PC-9 (cell line): Measurements from ENCODE around the gene SLC27A6. TPM values are rescaled to one million over a fixed set of nuclear protein-coding genes. Genes with fewer than 3 reads are reported as not detected.

Source experiments
- Bru-seq: library from RNA; stranded (reverse); fragments of 400-500 nt; gene quantifications from one replicate; lab custom pipeline; 2021; lab: Mats Ljungman, UMichigan
- BruChase-seq, 2 experiments: library from RNA; stranded (reverse); fragments of 400-500 nt; gene quantifications; one replicate each; lab custom pipeline; 2021; lab: Mats Ljungman, UMichigan
- BruUV-seq: library from RNA; stranded (reverse); fragments of 400-500 nt; replicated peaks from 2 replicates; lab custom pipeline; 2021; lab: Mats Ljungman, UMichigan
- CTCF ChIA-PET: fragments of 300-600 bp; sonication (Branson Sonifier 250); formaldehyde crosslinking; loops from one replicate; lab custom pipeline; 2022; ENCODE audit warnings: antibody characterized with exemption; lab: Charles Lee
- POLR2A ChIA-PET: fragments of 300-600 bp; sonication (Branson Sonifier 250); formaldehyde crosslinking; loops from one replicate; lab custom pipeline; 2022; ENCODE audit warnings: antibody characterized with exemption; ENCODE audit not compliant: unreplicated experiment; lab: Charles Lee
- DNase-seq, 2 experiments: peaks; one replicate each; pipeline versions ENCODE4 v3.0.0 to v3.0.0-alpha.2; 2015 to 2022; ENCODE audit warnings: mixed read lengths in 1 of 2
- H2AFZ ChIP-seq: fragments of 200-600 bp; sonication (generic); 2 replicates; pipeline ENCODE4 v1.8.1; 2017; ENCODE audit warnings: antibody characterized with exemption
- H3F3A ChIP-seq: fragments of 200-600 bp; sonication (generic); 2 replicates; pipeline ENCODE4 v1.8.1; 2017; ENCODE audit warnings: antibody characterized with exemption, mild to moderate bottlenecking, low read depth; ENCODE audit not compliant: insufficient read depth
- H3K27ac ChIP-seq: fragments of 200-600 bp; sonication (generic); 2 replicates; pipeline ENCODE4 v1.6.1; 2016; ENCODE audit warnings: mixed run types
- H3K27me3 ChIP-seq: fragments of 200-600 bp; sonication (generic); 2 replicates; pipeline ENCODE4 v1.6.1; 2016; ENCODE audit warnings: low read depth, mixed run types; ENCODE audit not compliant: insufficient read depth
- H3K36me3 ChIP-seq: fragments of 200-600 bp; sonication (generic); 2 replicates; pipeline ENCODE4 v1.6.1; 2016; ENCODE audit warnings: low read depth, mixed run types
- H3K4me1 ChIP-seq: fragments of 200-600 bp; sonication (generic); replicated peaks from 2 replicates; pipeline ENCODE4 v1.6.1; 2016; ENCODE audit warnings: mixed run types; ENCODE audit not compliant: insufficient read depth
- H3K4me2 ChIP-seq: fragments of 200-600 bp; sonication (generic); 2 replicates; pipeline ENCODE4 v1.6.1; 2017; ENCODE audit warnings: mixed run types
- H3K4me3 ChIP-seq: fragments of 200-600 bp; sonication (generic); 2 replicates; pipeline ENCODE4 v1.6.1; 2016; ENCODE audit warnings: mixed run types
- H3K79me2 ChIP-seq: fragments of 200-600 bp; sonication (generic); 2 replicates; pipeline ENCODE4 v1.6.1; 2017; ENCODE audit warnings: low read depth, mixed run types
- H3K9me2 ChIP-seq: fragments of 200-600 bp; sonication (generic); 2 replicates; pipeline ENCODE4 v1.8.1; 2017; ENCODE audit warnings: mild to moderate bottlenecking; ENCODE audit not compliant: insufficient read depth
- H3K9me3 ChIP-seq: fragments of 200-600 bp; sonication (generic); 2 replicates; pipeline ENCODE4 v1.8.1; 2016; ENCODE audit warnings: low read depth; ENCODE audit not compliant: insufficient read depth
- H4K20me1 ChIP-seq: fragments of 200-600 bp; sonication (generic); 2 replicates; pipeline ENCODE4 v1.8.1; 2017; ENCODE audit not compliant: insufficient read depth
- CTCF ChIP-seq: fragments of 200-600 bp; sonication (generic); conservative IDR thresholded peaks from 2 replicates; pipeline ENCODE4 v1.6.1; 2017; ENCODE audit warnings: mixed run types, antibody characterized with exemption, mild to moderate bottlenecking, moderate library complexity
- EZH2 ChIP-seq: fragments of 200-600 bp; sonication (generic); IDR thresholded peaks from 2 replicates; pipeline ENCODE4 v1.8.0; 2017; ENCODE audit warnings: antibody characterized with exemption, low read depth
- intact Hi-C: fragments of 100-400 bp; cut with micrococcal nuclease; formaldehyde crosslinking; loops from one replicate; pipeline ENCODE4 v1.10.0; 2022; ENCODE audit not compliant: unreplicated experiment
- long read RNA-seq: library from polyadenylated mRNA; stranded (forward); transcript quantifications from one replicate; pipeline ENCODE4 v2.0.0, GENCODE V29; 2022
- total RNA-seq: library from RNA; stranded (reverse); gene quantifications from 2 replicates; pipeline ENCODE4 v1.2.3, GENCODE V29; 2021

Gene SLC27A6
- not detected in 2 replicates for total RNA-seq
- percentile 6 among the genes with signal in this experiment for Bru-seq, nascent RNA
- percentile 1 among the genes with signal in this experiment for BruChase-seq, experiment 1, labeled RNA remaining after a 2-hour chase
- percentile 3 among the genes with signal in this experiment for BruChase-seq, experiment 2, labeled RNA remaining after a 6-hour chase
- long read RNA-seq = 0 reads

DNA sequence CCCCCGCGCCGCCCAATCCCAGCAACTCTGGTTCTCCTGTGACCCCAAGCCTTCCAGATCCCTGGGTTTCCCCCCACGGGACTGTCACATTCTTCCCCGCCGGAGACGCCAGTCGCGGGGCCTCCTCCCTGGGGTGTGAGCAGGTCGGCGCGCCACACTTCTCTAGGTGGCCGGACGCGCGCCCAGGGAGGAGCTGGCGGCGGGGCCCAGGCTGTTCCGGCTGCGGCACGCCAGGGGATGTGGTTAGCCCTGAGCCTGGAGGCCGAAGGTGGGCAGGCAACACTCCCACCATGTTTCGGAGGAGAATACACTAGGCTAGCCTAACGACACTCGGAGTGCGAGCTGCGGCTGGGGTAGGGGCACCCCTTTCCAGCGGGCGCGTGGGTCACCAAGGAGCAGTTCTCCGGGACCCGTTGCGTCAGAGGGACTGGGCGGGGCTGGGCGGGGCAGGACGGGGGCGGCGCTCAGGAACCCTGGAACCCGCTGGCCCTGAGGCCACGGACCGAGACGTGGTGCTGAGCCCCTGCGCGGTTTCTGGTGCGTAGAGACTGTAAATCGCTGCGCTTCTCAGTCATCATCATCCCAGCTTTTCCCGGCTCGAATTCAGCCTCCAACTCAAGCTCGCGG, at the start of gene SLC27A6:
Gene SLC27A6, plus strand, starts transcription at position 478 of the 627 bp plus-strand sequence. CDS start 650 bp downstream, outside the sequence.
- Histone ChIP-seq H3K27me3 (peaks cover 3% of the 10 kb centered on the region; the same call in 1 of the 2 replicates), H3K36me3 (no peaks in the 10 kb centered on the region), H4K20me1 (no peaks in the 10 kb centered on the region), H3K27ac (no peak within 1 kb of the TSS), H3F3A (no peaks in the 10 kb centered on the region), H3K9me2 (no peaks in the 10 kb centered on the region), H3K9me3 (no peaks in the 10 kb centered on the region), H3K4me1 (no peaks in the 10 kb centered on the region), H3K4me2 (no peak within 1 kb of the TSS), H2AFZ (no peak within 1 kb of the TSS), H3K4me3 (no peak within 1 kb of the TSS), H3K79me2 (no peaks in the 10 kb centered on the region)
- ChIA-PET POLR2A (no interaction called here), CTCF (no interaction called here)
- no peak for DNase-seq
- TF ChIP-seq EZH2 (no peak), CTCF (no peak)
- intact Hi-C loops = no loop called here
- no TSS peak for BruUV-seq

GRCh38 chr5:128919542-128919941, 45.7 kb upstream of the SLC27A6 start:
- H3K79me2 ChIP-seq = no peaks in the 10 kb centered on the region
- no peaks in the 10 kb centered on the region for H3K4me1 ChIP-seq
- DNase-seq = no peak
- no peaks in the 10 kb centered on the region for H3K9me3 ChIP-seq
- H3K4me2 ChIP-seq = no peak overlapping the region
- BruUV-seq = no TSS peak
- no peak overlapping the region for H2AFZ ChIP-seq
- POLR2A ChIA-PET = no interaction called here
- no peak overlapping the region for H3K4me3 ChIP-seq
- H3K9me2 ChIP-seq = no peaks in the 10 kb centered on the region
- TF ChIP-seq CTCF = no peak
- no peak for TF ChIP-seq EZH2
- H3K36me3 ChIP-seq = no peaks in the 10 kb centered on the region
- H3F3A ChIP-seq = no peaks in the 10 kb centered on the region
- no peaks in the 10 kb centered on the region for H4K20me1 ChIP-seq
- no peak overlapping the region for H3K27ac ChIP-seq
- CTCF ChIA-PET = no interaction called here
- no peaks in the 10 kb centered on the region for H3K27me3 ChIP-seq
- intact Hi-C loops = no loop called here

DNA sequence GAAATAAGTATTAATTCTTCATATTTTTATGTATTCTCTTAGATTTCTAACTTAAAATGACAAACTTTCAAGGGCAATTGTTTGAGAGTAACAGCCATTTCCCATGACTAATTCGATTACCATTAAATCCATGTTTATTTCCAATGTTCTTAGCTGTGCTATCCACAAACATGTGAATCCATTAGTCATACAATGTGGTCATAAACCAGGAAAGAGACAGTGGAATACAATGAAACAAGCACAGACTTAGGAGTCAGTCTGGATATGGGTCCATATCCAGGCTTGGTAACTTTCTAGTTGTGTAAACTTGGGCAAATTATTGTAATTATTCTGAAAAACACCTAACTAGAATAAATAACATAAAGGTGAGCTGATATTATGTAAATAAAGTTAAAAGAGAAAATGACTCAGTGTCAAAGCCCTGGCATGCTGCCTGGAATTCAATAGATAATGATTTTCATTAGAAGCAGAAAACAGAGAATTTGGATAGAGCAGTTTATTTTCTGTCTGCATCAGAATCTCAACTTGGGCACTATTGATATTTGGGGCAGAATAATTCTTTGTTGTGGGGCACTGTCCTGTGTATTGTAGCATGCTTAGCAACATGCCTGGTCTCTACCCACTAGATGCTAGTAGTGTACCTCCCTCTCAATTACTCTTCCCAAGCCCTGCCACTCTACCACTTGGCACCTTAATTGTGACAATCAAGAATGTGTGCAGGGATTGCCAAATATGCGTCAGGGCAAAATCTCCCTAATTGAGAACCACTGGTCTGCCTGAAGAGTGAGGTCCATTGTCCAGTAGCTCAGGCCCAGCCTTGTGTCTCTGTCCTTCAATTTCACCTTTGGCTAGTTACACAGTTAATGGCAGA, 44.7 kb upstream of the SLC27A6 start:
- H3K9me2 ChIP-seq = no peaks in the 10 kb centered on the region
- no peak overlapping the region for H3K4me2 ChIP-seq
- H3K36me3 ChIP-seq = no peaks in the 10 kb centered on the region
- H4K20me1 ChIP-seq = no peaks in the 10 kb centered on the region
- no peak overlapping the region for H3K27ac ChIP-seq
- no peaks in the 10 kb centered on the region for H3K79me2 ChIP-seq
- intact Hi-C loops = no loop called here
- no peaks in the 10 kb centered on the region for H3K9me3 ChIP-seq
- ChIA-PET CTCF (no interaction called here), POLR2A (no interaction called here)
- BruUV-seq = no TSS peak
- TF ChIP-seq CTCF = no peak
- no peak for TF ChIP-seq EZH2
- no peak overlapping the region for H2AFZ ChIP-seq
- no peaks in the 10 kb centered on the region for H3K4me1 ChIP-seq
- H3K4me3 ChIP-seq = no peak overlapping the region
- no peak for DNase-seq
- H3K27me3 ChIP-seq = no peaks in the 10 kb centered on the region
- no peaks in the 10 kb centered on the region for H3F3A ChIP-seq
